ENCODE measurements around the gene SLC2A5.

GRCh38 chr1:9111357-9111691 is 41.9 kb upstream of the SLC2A5 start:
- TF ChIP-seq, protein P1, sequence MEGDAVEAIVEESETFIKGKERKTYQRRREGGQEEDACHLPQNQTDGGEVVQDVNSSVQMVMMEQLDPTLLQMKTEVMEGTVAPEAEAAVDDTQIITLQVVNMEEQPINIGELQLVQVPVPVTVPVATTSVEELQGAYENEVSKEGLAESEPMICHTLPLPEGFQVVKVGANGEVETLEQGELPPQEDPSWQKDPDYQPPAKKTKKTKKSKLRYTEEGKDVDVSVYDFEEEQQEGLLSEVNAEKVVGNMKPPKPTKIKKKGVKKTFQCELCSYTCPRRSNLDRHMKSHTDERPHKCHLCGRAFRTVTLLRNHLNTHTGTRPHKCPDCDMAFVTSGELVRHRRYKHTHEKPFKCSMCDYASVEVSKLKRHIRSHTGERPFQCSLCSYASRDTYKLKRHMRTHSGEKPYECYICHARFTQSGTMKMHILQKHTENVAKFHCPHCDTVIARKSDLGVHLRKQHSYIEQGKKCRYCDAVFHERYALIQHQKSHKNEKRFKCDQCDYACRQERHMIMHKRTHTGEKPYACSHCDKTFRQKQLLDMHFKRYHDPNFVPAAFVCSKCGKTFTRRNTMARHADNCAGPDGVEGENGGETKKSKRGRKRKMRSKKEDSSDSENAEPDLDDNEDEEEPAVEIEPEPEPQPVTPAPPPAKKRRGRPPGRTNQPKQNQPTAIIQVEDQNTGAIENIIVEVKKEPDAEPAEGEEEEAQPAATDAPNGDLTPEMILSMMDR (IDR thresholded peaks at IDR 0.05), result no peak
- TF ChIP-seq POLR2A (IDR thresholded peaks at IDR 0.05), result no peak
